H1 (cell line): ENCODE data around the gene MIS18BP1. TPM values are rescaled to one million over a fixed set of nuclear protein-coding genes. Genes with fewer than 3 reads are reported as not detected.

Experiments
- HDAC6 ChIP-seq: IDR thresholded peaks from one replicate; pipeline ENCODE4 v1.7.1; 2012; ENCODE audit warnings: low read depth, mild to moderate bottlenecking, inconsistent platforms, low read length, moderate library complexity
- JUND ChIP-seq: IDR thresholded peaks from 2 replicates; pipeline ENCODE4 v1.6.1; 2011; ENCODE audit warnings: mild to moderate bottlenecking, improper control_type of control experiment, low read length
- POU5F1 ChIP-seq: IDR thresholded peaks from 2 replicates; pipeline ENCODE4 v1.6.1; 2011; ENCODE audit warnings: low read depth, mild to moderate bottlenecking, low read length, moderate library complexity
- SRF ChIP-seq: IDR thresholded peaks from 2 replicates; pipeline ENCODE4 v1.6.1; 2011; ENCODE audit warnings: mild to moderate bottlenecking, low read depth, low read length, moderate library complexity
- TCF12 ChIP-seq: IDR thresholded peaks from 2 replicates; pipeline ENCODE4 v1.6.1; 2011; ENCODE audit warnings: low read depth, mild to moderate bottlenecking, low read length
- TEAD4 ChIP-seq: IDR thresholded peaks from 2 replicates; pipeline ENCODE4 v1.6.1; 2012; ENCODE audit warnings: low read depth, low read length, inconsistent platforms, mixed read lengths
- USF2 ChIP-seq: IDR thresholded peaks from 2 replicates; pipeline ENCODE4 v1.6.1; 2011; ENCODE audit warnings: low read length, improper control_type of control experiment
- polyA plus RNA-seq, 7 experiments: library from polyadenylated mRNA; depleted of rRNA in 3 of 7; stranded (reverse) in 5 of 7; unstranded in 2 of 7; fragments of >200 nt in 5 of 7; fragments of 200-250 nt in 2 of 7; gene quantifications; 1 replicate in 5 of 7; 2 replicates in 1 of 7; 4 replicates in 1 of 7; pipeline versions ENCODE4 v1.2.1 to v1.2.3, GENCODE V29; 2011 to 2013; ENCODE audit warnings: missing spikeins in 2 of 7, mixed read lengths in 2 of 7
- total RNA-seq: library from RNA; stranded (reverse); fragmentation: NEBNext Ultra II Directional; extraction: Animal tissue kit (Norgen Biotek cat#: 25700); gene quantifications from 2 replicates; pipeline ENCODE4 v1.2.1, GENCODE V29; 2021

MIS18BP1 gene
- total and polyA plus RNA-seq, 2 of the 8 experiments (the other 6 are each of a cell fraction or from before 2014, with no cell fraction given) = 12.8 to 80.5 TPM

- TF ChIP-seq POU5F1 (no peak), USF2 (no peak), TEAD4 (no peak), TCF12 (no peak), SRF (no peak), HDAC6 (no peak), JUND (no peak)
Measured at GRCh38 chr14:45249856-45250575, 3.0 kb downstream of the MIS18BP1 start (continued).
